Endothelial cell of umbilical vein (primary cell): ENCODE measurements around the gene GABBR2. TPM values are rescaled to one million over a fixed set of nuclear protein-coding genes. Genes with fewer than 3 reads are reported as not detected.

ENCODE experiments used
- BruUV-seq: library from RNA; stranded (reverse); fragments of 400-500 nt; replicated peaks from 2 replicates; lab custom pipeline; 2021; lab: Mats Ljungman, UMichigan
- CTCF ChIA-PET: fragments of 300-600, 350-600 bp; sonication (Branson Sonifier 250); formaldehyde crosslinking; loops from one replicate; lab custom pipeline; 2021; ENCODE audit warnings: antibody characterized with exemption, inconsistent platforms; lab: Charles Lee
- POLR2A ChIA-PET: fragments of 300-600, 350-600 bp; sonication (Branson Sonifier 250); formaldehyde crosslinking; loops from one replicate; lab custom pipeline; 2021; ENCODE audit warnings: antibody characterized with exemption, inconsistent platforms; lab: Charles Lee
- DNase-seq: peaks from one replicate; pipeline ENCODE4 v3.0.0-alpha.2; 2011; ENCODE audit warnings: low read depth, low spot score
- FAIRE-seq: peaks from 2 replicates; lab custom pipeline; 2011; peaks lifted over from hg19 to GRCh38; lab: Jason Lieb, UNC
- H2AFZ ChIP-seq: 2 replicates; pipeline ENCODE4 v1.6.0; 2012; ENCODE audit warnings: low read depth, low read length, control low read depth, inconsistent platforms
- H3K27ac ChIP-seq: 2 replicates; pipeline ENCODE4 v1.5.1; 2011; ENCODE audit warnings: low read depth, mild to moderate bottlenecking, control low read depth, low read length, moderate library complexity; ENCODE audit not compliant: insufficient read depth
- H3K27me3 ChIP-seq, 2 experiments: 2 replicates each; pipeline versions ENCODE4 v1.6.0 to v1.6.1; 2011; ENCODE audit warnings: low read length in 2 of 2, mixed read lengths in 1 of 2; ENCODE audit not compliant: control insufficient read depth in 2 of 2, insufficient read depth in 2 of 2
- H3K36me3 ChIP-seq, 2 experiments: 2 replicates in 1 of 2; 3 replicates in 1 of 2; pipeline ENCODE4 v1.5.1; 2011; ENCODE audit warnings: low read length in 2 of 2, mild to moderate bottlenecking in 1 of 2, moderate library complexity in 1 of 2; ENCODE audit not compliant: control insufficient read depth in 2 of 2, insufficient read depth in 2 of 2; ENCODE audit errors: extremely low read depth in 1 of 2
- H3K4me1 ChIP-seq: 3 replicates; pipeline ENCODE4 v1.5.1; 2011; ENCODE audit warnings: mild to moderate bottlenecking, low read length; ENCODE audit not compliant: control insufficient read depth, insufficient read depth; ENCODE audit errors: extremely low read depth
- H3K4me2 ChIP-seq: 2 replicates; pipeline ENCODE4 v1.6.1; 2011; ENCODE audit warnings: low read length, control low read depth, mixed read lengths; ENCODE audit not compliant: insufficient read depth
- H3K4me3 ChIP-seq, 3 experiments: fragments of 200-600 bp in 1 of 3; sonication (generic), shearing (Covaris generic) in 1 of 3; replicated peaks in 1 of 3; 2 replicates each; pipeline ENCODE4 v1.5.1; 2011 to 2016; ENCODE audit warnings: control low read depth in 3 of 3, low read length in 3 of 3, mild to moderate bottlenecking in 2 of 3, inconsistent platforms in 1 of 3, low read depth in 1 of 3, moderate library complexity in 1 of 3; ENCODE audit not compliant: insufficient read depth in 1 of 3
- H3K79me2 ChIP-seq: 2 replicates; pipeline ENCODE4 v1.6.0; 2012; ENCODE audit warnings: low read length, inconsistent platforms; ENCODE audit not compliant: control insufficient read depth, insufficient read depth
- H3K9ac ChIP-seq: replicated peaks from 2 replicates; pipeline ENCODE3; 2011; ENCODE audit warnings: low read length, control low read depth; ENCODE audit not compliant: insufficient read depth; ENCODE audit errors: extremely low read depth
- H3K9me1 ChIP-seq: replicated peaks from 3 replicates; pipeline ENCODE4 v1.6.0; 2011; ENCODE audit warnings: mild to moderate bottlenecking, low read length; ENCODE audit not compliant: control insufficient read depth, insufficient read depth; ENCODE audit errors: extremely low read depth
- H3K9me3 ChIP-seq: replicated peaks from 2 replicates; pipeline ENCODE4 v1.5.1; 2012; ENCODE audit warnings: low read length, inconsistent platforms; ENCODE audit not compliant: control insufficient read depth, insufficient read depth
- H4K20me1 ChIP-seq: replicated peaks from 2 replicates; pipeline ENCODE3; 2011; ENCODE audit warnings: mild to moderate bottlenecking, low read length; ENCODE audit not compliant: control insufficient read depth, insufficient read depth; ENCODE audit errors: extremely low read depth
- CTCF ChIP-seq, 2 donors: IDR thresholded peaks; 1 replicate in 1 of 2; 2 replicates in 1 of 2; pipeline ENCODE4 v1.5.1; 2011; ENCODE audit warnings: low read length in 2 of 2, mild to moderate bottlenecking in 2 of 2, moderate library complexity in 2 of 2, control low read depth in 1 of 2, inconsistent platforms in 1 of 2, low read depth in 1 of 2; ENCODE audit not compliant: insufficient read depth in 1 of 2; ENCODE audit errors: extremely low read depth in 1 of 2
- EZH2 ChIP-seq: IDR thresholded peaks from 2 replicates; pipeline ENCODE4 v1.6.1; 2012; ENCODE audit warnings: borderline replicate concordance, low read depth, mild to moderate bottlenecking, moderate library complexity, low read length, inconsistent platforms; ENCODE audit not compliant: severe bottlenecking
- FOS ChIP-seq: IDR thresholded peaks from 2 replicates; pipeline ENCODE4 v1.6.1; 2011; ENCODE audit warnings: mild to moderate bottlenecking, low read length, moderate library complexity, borderline replicate concordance; ENCODE audit not compliant: insufficient read depth
- GATA2 ChIP-seq: IDR thresholded peaks from 2 replicates; pipeline ENCODE4 v1.7.0; 2011; ENCODE audit warnings: low read depth, mild to moderate bottlenecking, moderate library complexity, mixed read lengths, low read length; ENCODE audit not compliant: insufficient read length, insufficient read depth
- JUN ChIP-seq: IDR thresholded peaks from 2 replicates; pipeline ENCODE4 v1.6.1; 2011; ENCODE audit warnings: borderline replicate concordance, low read depth; ENCODE audit not compliant: insufficient read length, insufficient read depth
- MAX ChIP-seq: IDR thresholded peaks from 2 replicates; pipeline ENCODE4 v1.6.1; 2011; ENCODE audit not compliant: insufficient read depth, insufficient read length
- MYC ChIP-seq: IDR thresholded peaks from one replicate; pipeline ENCODE4 v1.6.1; 2011; ENCODE audit warnings: mild to moderate bottlenecking, low read depth, low read length
- POLR2A ChIP-seq: IDR thresholded peaks from 2 replicates; pipeline ENCODE4 v1.6.1; 2012; ENCODE audit warnings: low read depth, mild to moderate bottlenecking, control low read depth, low read length
- POLR2AphosphoS5 ChIP-seq: IDR thresholded peaks from 2 replicates; pipeline ENCODE4 v1.6.1; 2012; ENCODE audit warnings: low read depth, mild to moderate bottlenecking, control low read depth, low read length, moderate library complexity; ENCODE audit not compliant: insufficient read depth
- dilution Hi-C: fragments of 300-500 bp; cut with MboI; formaldehyde crosslinking; loops from one replicate; pipeline ENCODE4 v1.15.0; 2019; ENCODE audit warnings: low sequenced_read_pairs; ENCODE audit not compliant: extremely low pct_ligation_motif_present
- intact Hi-C: fragments of 100-400 bp; cut with micrococcal nuclease; formaldehyde crosslinking; loops from one replicate; pipeline ENCODE4 v1.10.0; 2022
- polyA plus RNA-seq, 4 experiments: library from polyadenylated mRNA; depleted of rRNA in 3 of 4; stranded (reverse) in 3 of 4; unstranded in 1 of 4; fragments of >200 nt; gene quantifications; 2 replicates each; pipeline versions ENCODE4 v1.2.1 to v1.2.3, GENCODE V29; 2011 to 2012; ENCODE audit warnings: missing spikeins in 1 of 4
- total RNA-seq: library from RNA; stranded (reverse); gene quantifications from 2 replicates; pipeline ENCODE4 v1.2.3, GENCODE V29; 2021

The GABBR2 gene
- total and polyA plus RNA-seq, 2 donors (not counting 3 experiments of a cell fraction or from before 2014, with no cell fraction given) = 1.1 to 9.2 TPM

GRCh38 chr9:98479449-98479848, 229.3 kb downstream of the GABBR2 start:
- no peaks in the 10 kb centered on the region for H3K9me1 ChIP-seq
- H3K4me1 ChIP-seq = no peaks in the 10 kb centered on the region
- TF ChIP-seq CTCF (IDR thresholded peaks at IDR 0.05; ENCODE audit: extremely low read depth in 1 of 2, insufficient read depth in 1 of 2, low read depth in 1 of 2, low read length in 2 of 2) (no peak), FOS (no peak), POLR2AphosphoS5 (no peak), JUN (no peak), MYC (no peak), POLR2A (no peak), EZH2 (no peak), MAX (no peak), GATA2 (no peak)
- H4K20me1 ChIP-seq = no peaks in the 10 kb centered on the region
- no peak overlapping the region for H3K4me3 ChIP-seq
- CTCF ChIA-PET = no interaction called here
- no peak overlapping the region for H2AFZ ChIP-seq
- H3K9ac ChIP-seq = no peak overlapping the region
- POLR2A ChIA-PET = no interaction called here
- dilution Hi-C loops = no loop called here
- intact Hi-C loops = no loop called here
- FAIRE-seq = no peak
- H3K36me3 ChIP-seq = no peaks in the 10 kb centered on the region
- no peak overlapping the region for H3K4me2 ChIP-seq
- H3K27ac ChIP-seq = no peak overlapping the region
- H3K27me3 ChIP-seq = no peaks in the 10 kb centered on the region
- no peak for DNase-seq
- BruUV-seq = no TSS peak
- H3K79me2 ChIP-seq = no peaks in the 10 kb centered on the region
- no peaks in the 10 kb centered on the region for H3K9me3 ChIP-seq
